Measurements from ENCODE around the gene KIF5B.
A peak's percentile ranks its signal among the peaks of the same experiment; 100 is the strongest.
"Not testable (repeated sequence)": the region's sequence is repeated elsewhere in the genome, so short reads cannot be mapped to it uniquely, and the experiment has no call there.

The KIF5B gene

GRCh38 chr10:32056136-32057035, at the start of gene KIF5B:
KIF5B (minus strand) TSS chr10:32056425; CDS start chr10:32055973, 452 bp downstream.
- no peaks in the 10 kb centered on the region for H3K9me3 ChIP-seq (ENCODE audit: control insufficient read depth, low read length)
- no peaks in the 10 kb centered on the region for H3K27me3 ChIP-seq (replicated peaks; ENCODE audit: control insufficient read depth, insufficient read depth, low read length)
- H3K4me3 ChIP-seq (ENCODE audit: low read length) = peak within 1 kb of the TSS; percentile 100
- H3K4me1 ChIP-seq (ENCODE audit: control insufficient read depth, insufficient read depth, low read length) = peaks cover 27% of the 10 kb centered on the region
- no peaks in the 10 kb centered on the region for H3K36me3 ChIP-seq (ENCODE audit: control insufficient read depth, insufficient read depth, low read length, severe bottlenecking)
- DNase-seq (ENCODE audit: low read depth) = peak; percentile 96
- H3K9ac ChIP-seq (ENCODE audit: low read length) = peak within 1 kb of the TSS; percentile 99

- H3K4me3 ChIP-seq (ENCODE audit: low read length) = no peak overlapping the region
- no peaks in the 10 kb centered on the region for H3K9me3 ChIP-seq (ENCODE audit: control insufficient read depth, low read length)
- DNase-seq (ENCODE audit: low read depth) = no peak
- H3K27me3 ChIP-seq (replicated peaks; ENCODE audit: control insufficient read depth, insufficient read depth, low read length) = no peaks in the 10 kb centered on the region
- peaks cover 12% of the 10 kb centered on the region for H3K4me1 ChIP-seq (ENCODE audit: control insufficient read depth, insufficient read depth, low read length)
- H3K36me3 ChIP-seq (ENCODE audit: control insufficient read depth, insufficient read depth, low read length, severe bottlenecking) = no peaks in the 10 kb centered on the region
- H3K9ac ChIP-seq (ENCODE audit: low read length) = no peak overlapping the region
Measured at GRCh38 chr10:32105782-32106382, 49.7 kb upstream of the KIF5B start.

- no peak overlapping the region for H3K9ac ChIP-seq (ENCODE audit: low read length)
- H3K9me3 ChIP-seq (ENCODE audit: control insufficient read depth, low read length) = no peaks in the 10 kb centered on the region
- H3K36me3 ChIP-seq (ENCODE audit: control insufficient read depth, insufficient read depth, low read length, severe bottlenecking) = no peaks in the 10 kb centered on the region
- no peaks in the 10 kb centered on the region for H3K27me3 ChIP-seq (replicated peaks; ENCODE audit: control insufficient read depth, insufficient read depth, low read length)
- DNase-seq (ENCODE audit: low read depth) = peak; percentile 17
- H3K4me1 ChIP-seq (ENCODE audit: control insufficient read depth, insufficient read depth, low read length) = peaks cover 12% of the 10 kb centered on the region
- no peak overlapping the region for H3K4me3 ChIP-seq (ENCODE audit: low read length)
Measured at GRCh38 chr10:32104622-32105509, 48.6 kb upstream of the KIF5B start.

GRCh38 chr10:32104181-32104580, 48.0 kb upstream of the KIF5B start:
- Histone ChIP-seq H3K9ac (ENCODE audit: low read length) (no peak overlapping the region), H3K4me1 (ENCODE audit: control insufficient read depth, insufficient read depth, low read length) (peaks cover 12% of the 10 kb centered on the region), H3K36me3 (ENCODE audit: control insufficient read depth, insufficient read depth, low read length, severe bottlenecking) (no peaks in the 10 kb centered on the region), H3K4me3 (ENCODE audit: low read length) (no peak overlapping the region), H3K9me3 (ENCODE audit: control insufficient read depth, low read length) (peaks cover under 1% of the 10 kb centered on the region), H3K27me3 (replicated peaks; ENCODE audit: control insufficient read depth, insufficient read depth, low read length) (no peaks in the 10 kb centered on the region)
- DNase-seq (ENCODE audit: low read depth) = peak; percentile 6

GRCh38 chr10:32103721-32104120, 47.5 kb upstream of the KIF5B start:
- DNase-seq (ENCODE audit: low read depth) = peak; percentile 8
- Histone ChIP-seq H3K4me3 (ENCODE audit: low read length) (no peak overlapping the region), H3K27me3 (replicated peaks; ENCODE audit: control insufficient read depth, insufficient read depth, low read length) (no peaks in the 10 kb centered on the region), H3K9ac (ENCODE audit: low read length) (no peak overlapping the region), H3K36me3 (ENCODE audit: control insufficient read depth, insufficient read depth, low read length, severe bottlenecking) (no peaks in the 10 kb centered on the region), H3K9me3 (ENCODE audit: control insufficient read depth, low read length) (peaks cover 5% of the 10 kb centered on the region), H3K4me1 (ENCODE audit: control insufficient read depth, insufficient read depth, low read length) (peaks cover 12% of the 10 kb centered on the region)

GRCh38 chr10:32098566-32099259, 42.5 kb upstream of the KIF5B start:
- not testable (repeated sequence) for H3K9ac ChIP-seq (ENCODE audit: low read length); H3K4me1 ChIP-seq (ENCODE audit: control insufficient read depth, insufficient read depth, low read length); H3K4me3 ChIP-seq (ENCODE audit: low read length); H3K36me3 ChIP-seq (ENCODE audit: control insufficient read depth, insufficient read depth, low read length, severe bottlenecking); DNase-seq (ENCODE audit: low read depth); H3K27me3 ChIP-seq (replicated peaks; ENCODE audit: control insufficient read depth, insufficient read depth, low read length)
- H3K9me3 ChIP-seq (ENCODE audit: control insufficient read depth, low read length) = peaks cover 17% of the 10 kb centered on the region

GRCh38 chr10:32095116-32095733, 39.0 kb upstream of the KIF5B start:
- Histone ChIP-seq H3K4me1 (ENCODE audit: control insufficient read depth, insufficient read depth, low read length) (peaks cover 6% of the 10 kb centered on the region), H3K9me3 (ENCODE audit: control insufficient read depth, low read length) (peaks cover 17% of the 10 kb centered on the region), H3K4me3 (ENCODE audit: low read length) (no peak overlapping the region), H3K36me3 (ENCODE audit: control insufficient read depth, insufficient read depth, low read length, severe bottlenecking) (no peaks in the 10 kb centered on the region), H3K27me3 (replicated peaks; ENCODE audit: control insufficient read depth, insufficient read depth, low read length) (no peaks in the 10 kb centered on the region), H3K9ac (ENCODE audit: low read length) (no peak overlapping the region)
- DNase-seq (ENCODE audit: low read depth) = peak; percentile 7

- Histone ChIP-seq H3K9me3 (ENCODE audit: control insufficient read depth, low read length) (peaks cover 11% of the 10 kb centered on the region), H3K9ac (ENCODE audit: low read length) (no peak overlapping the region), H3K36me3 (ENCODE audit: control insufficient read depth, insufficient read depth, low read length, severe bottlenecking) (no peaks in the 10 kb centered on the region), H3K4me1 (ENCODE audit: control insufficient read depth, insufficient read depth, low read length) (peaks cover 6% of the 10 kb centered on the region), H3K4me3 (ENCODE audit: low read length) (no peak overlapping the region), H3K27me3 (replicated peaks; ENCODE audit: control insufficient read depth, insufficient read depth, low read length) (no peaks in the 10 kb centered on the region)
- DNase-seq (ENCODE audit: low read depth) = no peak
Measured at GRCh38 chr10:32093650-32094049, 37.4 kb upstream of the KIF5B start.

GRCh38 chr10:32091046-32091445, 34.8 kb upstream of the KIF5B start:
- Histone ChIP-seq H3K4me1 (ENCODE audit: control insufficient read depth, insufficient read depth, low read length) (peaks cover 6% of the 10 kb centered on the region), H3K27me3 (replicated peaks; ENCODE audit: control insufficient read depth, insufficient read depth, low read length) (no peaks in the 10 kb centered on the region), H3K36me3 (ENCODE audit: control insufficient read depth, insufficient read depth, low read length, severe bottlenecking) (no peaks in the 10 kb centered on the region), H3K9me3 (ENCODE audit: control insufficient read depth, low read length) (peaks cover 5% of the 10 kb centered on the region), H3K9ac (ENCODE audit: low read length) (no peak overlapping the region), H3K4me3 (ENCODE audit: low read length) (no peak overlapping the region)
- DNase-seq (ENCODE audit: low read depth) = no peak

GRCh38 chr10:32084185-32084851, 28.1 kb upstream of the KIF5B start:
- H3K4me1 ChIP-seq (ENCODE audit: control insufficient read depth, insufficient read depth, low read length) = no peaks in the 10 kb centered on the region
- no peak overlapping the region for H3K9ac ChIP-seq (ENCODE audit: low read length)
- no peak overlapping the region for H3K4me3 ChIP-seq (ENCODE audit: low read length)
- H3K9me3 ChIP-seq (ENCODE audit: control insufficient read depth, low read length) = peaks cover 4% of the 10 kb centered on the region
- no peaks in the 10 kb centered on the region for H3K36me3 ChIP-seq (ENCODE audit: control insufficient read depth, insufficient read depth, low read length, severe bottlenecking)
- no peak for DNase-seq (ENCODE audit: low read depth)
- H3K27me3 ChIP-seq (replicated peaks; ENCODE audit: control insufficient read depth, insufficient read depth, low read length) = no peaks in the 10 kb centered on the region

Measured in adipocyte (in vitro differentiated cells).